K562 (cell line): ENCODE measurements around the gene FMNL1. TPM values are rescaled to one million over a fixed set of nuclear protein-coding genes. Genes with fewer than 3 reads are reported as not detected.
A peak's percentile ranks its signal among the peaks of the same experiment; 100 is the strongest.

Experiments
- ATAC-seq: fragments of 200-7000 bp; cut with Tn5 transposase; 3 replicates; pipeline ENCODE4 v1.9.1; 2020; ENCODE audit warnings: moderate library complexity
- BruUV-seq: library from RNA; stranded (reverse); fragments of 400-500 nt; replicated peaks from 2 replicates; lab custom pipeline; 2021; lab: Mats Ljungman, UMichigan
- CTCF ChIA-PET: fragments of 300-600 bp; formaldehyde crosslinking; extraction: SDS; loops from one replicate; lab custom pipeline; 2021; ENCODE audit warnings: low intra/inter-chr PET ratio; lab: Yijun Ruan, JAX
- POLR2A ChIA-PET: fragments of 300-600, 350-650 bp; sonication (Branson Sonifier 250); formaldehyde crosslinking; extraction: SDS; loops from one replicate; lab custom pipeline; 2021; ENCODE audit warnings: antibody characterized with exemption, inconsistent platforms; lab: Yijun Ruan, JAX
- DNase-seq, 4 experiments: peaks; one replicate each; pipeline versions ENCODE4 v3.0.0 to v3.0.0-alpha.2; 2011 to 2018; ENCODE audit warnings: low spot score in 3 of 4, mixed read lengths in 3 of 4; ENCODE audit errors: extremely low read depth in 1 of 4
- FAIRE-seq: peaks from 2 replicates; lab custom pipeline; 2011; peaks lifted over from hg19 to GRCh38; lab: Jason Lieb, UNC
- H2AFZ ChIP-seq: 2 replicates; pipeline ENCODE4 v1.6.0; 2011; ENCODE audit warnings: low read depth, low read length, control low read depth, inconsistent platforms
- H3K27ac ChIP-seq: fragments of 200-600 bp; 3 replicates; pipeline ENCODE4 v1.8.0; 2011; ENCODE audit warnings: low read depth, mild to moderate bottlenecking, control low read depth, inconsistent platforms, low read length, moderate library complexity, mixed read lengths; ENCODE audit errors: extremely low read depth
- H3K27me3 ChIP-seq, 2 experiments: fragments of 300-600 bp in 1 of 2; 2 replicates in 1 of 2; 3 replicates in 1 of 2; pipeline versions ENCODE4 v1.6.0 to v1.8.0; 2011; ENCODE audit warnings: inconsistent platforms in 2 of 2, low read length in 2 of 2, mild to moderate bottlenecking in 1 of 2, mixed read lengths in 1 of 2, moderate library complexity in 1 of 2; ENCODE audit not compliant: control insufficient read depth in 2 of 2, insufficient read depth in 2 of 2
- H3K36me3 ChIP-seq: fragments of 300-600 bp; 3 replicates; pipeline ENCODE4 v1.8.0; 2011; ENCODE audit warnings: mild to moderate bottlenecking, low read length, inconsistent platforms; ENCODE audit not compliant: control insufficient read depth, insufficient read depth
- H3K4me1 ChIP-seq, 2 experiments: fragments of 200-600 bp in 1 of 2; replicated peaks in 1 of 2; 2 replicates in 1 of 2; 3 replicates in 1 of 2; pipeline versions ENCODE4 v1.5.1 to v1.8.0; 2011; ENCODE audit warnings: inconsistent platforms in 2 of 2, low read length in 2 of 2, mild to moderate bottlenecking in 1 of 2, mixed read lengths in 1 of 2, moderate library complexity in 1 of 2; ENCODE audit not compliant: control insufficient read depth in 2 of 2, insufficient read depth in 2 of 2
- H3K4me2 ChIP-seq: 2 replicates; pipeline ENCODE4 v1.6.1; 2011; ENCODE audit warnings: low read length, control low read depth, inconsistent platforms, mixed read lengths; ENCODE audit not compliant: insufficient read depth
- H3K4me3 ChIP-seq: fragments of 200-600 bp; sonication (generic), shearing (Covaris generic); 2 replicates; pipeline ENCODE4 v1.5.1; 2016; ENCODE audit warnings: control low read depth, inconsistent platforms
- H3K79me2 ChIP-seq: fragments of 200-600 bp; 3 replicates; pipeline ENCODE4 v1.8.0; 2011; ENCODE audit warnings: low read length, inconsistent platforms; ENCODE audit not compliant: control insufficient read depth, insufficient read depth
- H3K9ac ChIP-seq, 2 experiments: 2 replicates each; pipeline versions ENCODE4 v1.6.0 to v1.6.1; 2011; ENCODE audit warnings: low read depth in 2 of 2, low read length in 2 of 2, control low read depth in 1 of 2, inconsistent platforms in 1 of 2, mild to moderate bottlenecking in 1 of 2, mixed read lengths in 1 of 2; ENCODE audit not compliant: insufficient read depth in 1 of 2
- H3K9me1 ChIP-seq: one replicate; pipeline ENCODE4 v1.6.0; 2011; ENCODE audit warnings: inconsistent platforms, mild to moderate bottlenecking, low read length, moderate library complexity; ENCODE audit not compliant: control insufficient read depth, insufficient read depth
- H3K9me3 ChIP-seq: replicated peaks from 2 replicates; pipeline ENCODE4 v1.5.1; 2011; ENCODE audit warnings: low read depth, low read length, inconsistent platforms; ENCODE audit not compliant: control insufficient read depth, insufficient read depth
- H4K20me1 ChIP-seq: replicated peaks from 2 replicates; pipeline ENCODE4 v1.6.1; 2011; ENCODE audit warnings: low read length, inconsistent platforms, mixed read lengths; ENCODE audit not compliant: control insufficient read depth, insufficient read depth
- FOXP1 ChIP-seq: sonication (generic); formaldehyde crosslinking; IDR thresholded peaks from 2 replicates; pipeline ENCODE4 v1.8.0; 2022; ENCODE audit warnings: mild to moderate bottlenecking, missing genetic modification reagents
- KAT7 ChIP-seq: sonication (generic); formaldehyde crosslinking; IDR thresholded peaks from 2 replicates; pipeline ENCODE4 v1.8.0; 2022; ENCODE audit warnings: missing genetic modification reagents, mild to moderate bottlenecking, borderline replicate concordance
- KDM1A ChIP-seq, 2 experiments: fragments of 450-650 bp; IDR thresholded peaks; 2 replicates each; pipeline ENCODE4 v1.6.1; 2016; ENCODE audit warnings: mild to moderate bottlenecking in 2 of 2
- NFIC ChIP-seq: fragments of 450-650 bp; IDR thresholded peaks from 2 replicates; pipeline ENCODE4 v1.6.1; 2017; ENCODE audit warnings: mild to moderate bottlenecking, inconsistent platforms
- NR1H2 ChIP-seq: sonication (generic); formaldehyde crosslinking; IDR thresholded peaks from 2 replicates; pipeline ENCODE4 v1.4.0; 2020; ENCODE audit warnings: mild to moderate bottlenecking, missing genetic modification reagents
- ZNF785 ChIP-seq: fragments of 250-450 bp; sonication (Bioruptor Pico); IDR thresholded peaks from 2 replicates; pipeline ENCODE4 v1.4.0; 2020; ENCODE audit warnings: mild to moderate bottlenecking
- WGBS: fragments of 100-300 bp; shearing (Covaris generic); methylation state at CpG from one replicate; pipeline ENCODE4 v1.1.6; 2016; ENCODE audit warnings: low coverage, mixed read lengths; ENCODE audit not compliant: insufficient coverage; ENCODE audit errors: missing lambda C conversion rate; 5-methylcytosine and 5-hydroxymethylcytosine counted together
- in situ Hi-C: fragments of 300-500 bp; cut with MboI; formaldehyde crosslinking; loops from 4 replicates; pipeline ENCODE4 v1.15.0; 2018; ENCODE audit warnings: inconsistent platforms, mixed read lengths
- intact Hi-C: fragments of 100-400 bp; cut with micrococcal nuclease; formaldehyde crosslinking; loops from 2 replicates; pipeline ENCODE4 v1.14.2; 2022
- polyA plus RNA-seq, 8 experiments: library from polyadenylated mRNA; depleted of rRNA in 4 of 8; stranded (reverse) in 5 of 8; unstranded in 3 of 8; fragments of >200 nt; fragmentation: Nextera tagmentation in 2 of 8; fragmentation: Illumina TruSeq in 1 of 8; extraction: Ambion mirVana in 2 of 8; extraction: Trizol in 1 of 8; gene quantifications; 2 replicates each; pipeline versions ENCODE4 v1.2.1 to v1.2.3, GENCODE V29; 2011 to 2014; ENCODE audit warnings: inconsistent platforms in 1 of 8, missing spikeins in 1 of 8
- total RNA-seq, 7 experiments: library from RNA; depleted of rRNA in 6 of 7; stranded (reverse); fragments of >200 nt in 6 of 7; fragmentation: Illumina TruSeq in 2 of 7; extraction: Trizol in 2 of 7; gene quantifications; 2 replicates each; pipeline versions ENCODE4 v1.2.1 to v1.2.3, GENCODE V29; 2011 to 2021; ENCODE audit warnings: low replicate concordance in 1 of 7
- TF ChIP-seq, protein P1 (sequence below): fragments of 250-450 bp; sonication (Bioruptor Pico); IDR thresholded peaks from 2 replicates; pipeline ENCODE4 v1.8.0; 2021; ENCODE audit warnings: moderate library complexity, mild to moderate bottlenecking, inconsistent platforms
- TF ChIP-seq, protein P2 (sequence below): sonication (generic); formaldehyde crosslinking; IDR thresholded peaks from 2 replicates; pipeline ENCODE4 v1.8.1; 2022; ENCODE audit warnings: missing genetic modification reagents
- TF ChIP-seq, protein P3 (sequence below): fragments of 450-650 bp; conservative IDR thresholded peaks from 2 replicates; pipeline ENCODE4 v1.6.1; 2016; ENCODE audit warnings: missing genetic modification characterization, low read depth, mild to moderate bottlenecking, missing compliant biosample characterization, moderate library complexity
- TF ChIP-seq, protein P4 (sequence below): IDR thresholded peaks from 2 replicates; pipeline ENCODE4 v1.6.1; 2014; ENCODE audit warnings: antibody characterized with exemption

Gene FMNL1
- total and polyA plus RNA-seq, 9 of the 15 experiments (the other 6 are each of a cell fraction or from before 2014, with no cell fraction given), result 0.70 to 36.6 (median 7.7) TPM

DNA sequence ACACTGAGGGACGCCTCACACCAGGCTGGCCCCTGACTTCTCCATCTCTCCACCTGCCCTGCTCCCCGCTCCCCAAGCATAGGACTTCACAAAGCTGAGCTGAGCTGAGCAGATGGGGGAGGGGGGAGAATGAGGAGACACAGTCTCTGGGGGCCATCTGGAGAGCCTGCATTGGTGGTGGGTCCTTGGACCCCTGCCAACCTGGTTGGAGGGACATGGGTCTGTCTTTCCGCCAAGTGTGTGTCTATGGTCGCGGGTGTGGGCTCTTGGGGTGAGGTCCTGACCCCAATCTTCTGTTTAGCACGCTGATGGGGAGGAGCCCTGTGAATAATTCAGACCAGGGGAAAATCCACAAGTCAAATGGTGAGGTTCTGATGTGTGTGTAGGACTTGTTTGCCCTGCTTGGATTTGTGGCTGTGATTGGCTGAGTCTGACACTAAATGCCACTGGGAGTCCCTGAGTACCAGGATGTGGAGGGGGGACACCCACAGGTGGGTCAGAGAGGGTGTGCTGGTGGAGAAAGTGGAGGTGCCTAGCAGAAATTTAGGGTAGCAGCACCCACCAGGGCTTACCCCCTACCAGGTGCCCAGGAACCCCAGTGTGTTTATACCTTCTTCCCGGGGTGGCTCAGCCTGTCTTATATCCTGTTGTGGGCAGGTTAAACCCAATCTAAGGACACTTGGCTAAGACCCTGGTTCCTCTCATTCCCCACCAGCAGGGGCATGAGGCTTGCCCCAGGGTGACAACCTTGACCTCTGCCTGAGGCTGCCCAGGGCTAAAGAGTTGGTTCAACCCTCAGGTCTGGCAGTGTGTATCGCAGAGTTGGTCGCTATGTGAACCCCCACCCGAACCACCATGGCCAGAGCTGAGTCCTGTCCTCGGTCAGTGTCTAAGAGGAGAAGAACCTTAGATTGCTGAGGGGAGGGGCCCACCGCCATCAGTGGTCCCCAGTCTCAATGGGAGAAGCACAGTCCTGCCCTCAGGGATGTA is 2.1 kb downstream of the FMNL1 start:
- intact Hi-C loops, result no loop called here
- no peaks in the 10 kb centered on the region for H3K36me3 ChIP-seq
- TF ChIP-seq, protein P1, sequence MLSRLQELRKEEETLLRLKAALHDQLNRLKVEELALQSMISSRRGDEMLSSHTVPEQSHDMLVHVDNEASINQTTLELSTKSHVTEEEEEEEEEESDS, result no peak
- TF ChIP-seq ZNF785, result no peak
- TF ChIP-seq KDM1A (IDR thresholded peaks at IDR 0.05), result peak; percentile 52 to 73
- TF ChIP-seq, protein P2, sequence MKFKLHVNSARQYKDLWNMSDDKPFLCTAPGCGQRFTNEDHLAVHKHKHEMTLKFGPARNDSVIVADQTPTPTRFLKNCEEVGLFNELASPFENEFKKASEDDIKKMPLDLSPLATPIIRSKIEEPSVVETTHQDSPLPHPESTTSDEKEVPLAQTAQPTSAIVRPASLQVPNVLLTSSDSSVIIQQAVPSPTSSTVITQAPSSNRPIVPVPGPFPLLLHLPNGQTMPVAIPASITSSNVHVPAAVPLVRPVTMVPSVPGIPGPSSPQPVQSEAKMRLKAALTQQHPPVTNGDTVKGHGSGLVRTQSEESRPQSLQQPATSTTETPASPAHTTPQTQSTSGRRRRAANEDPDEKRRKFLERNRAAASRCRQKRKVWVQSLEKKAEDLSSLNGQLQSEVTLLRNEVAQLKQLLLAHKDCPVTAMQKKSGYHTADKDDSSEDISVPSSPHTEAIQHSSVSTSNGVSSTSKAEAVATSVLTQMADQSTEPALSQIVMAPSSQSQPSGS (CRISPR knock-in tag), result no peak
- peak; percentile 88 for TF ChIP-seq NR1H2 (CRISPR knock-in tag)
- no peak for TF ChIP-seq FOXP1 (CRISPR knock-in tag)
- TF ChIP-seq KAT7 (CRISPR knock-in tag), result 0 out of 2 replicates have a peak, but pooled peaks have one; percentile 20
- TF ChIP-seq, protein P3, sequence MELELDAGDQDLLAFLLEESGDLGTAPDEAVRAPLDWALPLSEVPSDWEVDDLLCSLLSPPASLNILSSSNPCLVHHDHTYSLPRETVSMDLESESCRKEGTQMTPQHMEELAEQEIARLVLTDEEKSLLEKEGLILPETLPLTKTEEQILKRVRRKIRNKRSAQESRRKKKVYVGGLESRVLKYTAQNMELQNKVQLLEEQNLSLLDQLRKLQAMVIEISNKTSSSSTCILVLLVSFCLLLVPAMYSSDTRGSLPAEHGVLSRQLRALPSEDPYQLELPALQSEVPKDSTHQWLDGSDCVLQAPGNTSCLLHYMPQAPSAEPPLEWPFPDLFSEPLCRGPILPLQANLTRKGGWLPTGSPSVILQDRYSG (tag), result no peak
- peak; percentile 77 for TF ChIP-seq NFIC
- TF ChIP-seq, protein P4, sequence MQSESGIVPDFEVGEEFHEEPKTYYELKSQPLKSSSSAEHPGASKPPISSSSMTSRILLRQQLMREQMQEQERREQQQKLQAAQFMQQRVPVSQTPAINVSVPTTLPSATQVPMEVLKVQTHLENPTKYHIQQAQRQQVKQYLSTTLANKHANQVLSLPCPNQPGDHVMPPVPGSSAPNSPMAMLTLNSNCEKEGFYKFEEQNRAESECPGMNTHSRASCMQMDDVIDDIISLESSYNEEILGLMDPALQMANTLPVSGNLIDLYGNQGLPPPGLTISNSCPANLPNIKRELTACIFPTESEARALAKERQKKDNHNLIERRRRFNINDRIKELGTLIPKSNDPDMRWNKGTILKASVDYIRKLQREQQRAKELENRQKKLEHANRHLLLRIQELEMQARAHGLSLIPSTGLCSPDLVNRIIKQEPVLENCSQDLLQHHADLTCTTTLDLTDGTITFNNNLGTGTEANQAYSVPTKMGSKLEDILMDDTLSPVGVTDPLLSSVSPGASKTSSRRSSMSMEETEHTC, result no peak
- H4K20me1 ChIP-seq, result no peaks in the 10 kb centered on the region
- H3K9ac ChIP-seq, result peak overlapping the region in 1 of 2 experiments; percentile 89; a peak in 1 of 4 replicates
- DNase-seq (no peak), ATAC-seq (no peak), FAIRE-seq (peak; percentile 32)
- 0 out of 2 replicates have a peak overlapping the region, but pooled peaks have one; percentile 36 for H2AFZ ChIP-seq
- no TSS peak for BruUV-seq
- H3K9me3 ChIP-seq, result no peaks in the 10 kb centered on the region
- ChIA-PET CTCF (no interaction called here), POLR2A (interaction anchor here (0.6 to 0.9 kb wide), 4 partner anchors 72 to 75 kb away, joined by 3 to 5 read pairs (median 3); partner anchors contain the start of gene HEXIM1)
- H3K27ac ChIP-seq, result peak overlapping the region; percentile 45; the same call in 1 of the 3 replicates
- H3K79me2 ChIP-seq, result peaks cover 65% of the 10 kb centered on the region
- no peaks in the 10 kb centered on the region for H3K9me1 ChIP-seq
- 67% methylated on average over 10 of the region's 12 CpGs for WGBS
- peak overlapping the region; percentile 65 for H3K4me2 ChIP-seq
- H3K27me3 ChIP-seq, result no peaks in the 10 kb centered on the region
- H3K4me1 ChIP-seq, result peaks cover 62 to 77% of the 10 kb centered on the region in 2 experiments
- peak overlapping the region; percentile 61 for H3K4me3 ChIP-seq
- in situ Hi-C loops, result no loop called here
